KMS-11 (cell line): ENCODE measurements around the gene PILRA.
A peak's percentile ranks its signal among the peaks of the same experiment; 100 is the strongest.
"Not testable (repeated sequence)": the region's sequence is repeated elsewhere in the genome, so short reads cannot be mapped to it uniquely, and the experiment has no call there.

Experiments
- H2AFZ ChIP-seq: fragments of 200-600 bp; sonication (generic); 2 replicates; pipeline ENCODE4 v1.6.1; 2016; ENCODE audit warnings: antibody characterized with exemption, mixed run types, low read depth
- H3K27ac ChIP-seq: fragments of 200-600 bp; sonication (generic); 2 replicates; pipeline ENCODE4 v1.6.1; 2016; ENCODE audit warnings: mild to moderate bottlenecking, mixed run types
- H3K27me3 ChIP-seq: fragments of 200-600 bp; sonication (generic); 2 replicates; pipeline ENCODE4 v1.6.1; 2017; ENCODE audit warnings: mild to moderate bottlenecking, low read depth, mixed run types, moderate library complexity; ENCODE audit not compliant: insufficient read depth
- H3K36me3 ChIP-seq: fragments of 200-600 bp; sonication (generic); 2 replicates; pipeline ENCODE4 v1.6.1; 2017; ENCODE audit warnings: mild to moderate bottlenecking, mixed run types; ENCODE audit not compliant: insufficient read depth
- H3K4me1 ChIP-seq: fragments of 200-600 bp; sonication (generic); 2 replicates; pipeline ENCODE4 v1.6.1; 2016; ENCODE audit warnings: mild to moderate bottlenecking, low read depth, mixed run types; ENCODE audit not compliant: poor library complexity, severe bottlenecking
- H3K4me2 ChIP-seq: fragments of 200-600 bp; sonication (generic); 2 replicates; pipeline ENCODE4 v1.7.0; 2016; ENCODE audit warnings: mild to moderate bottlenecking, mixed run types
- H3K4me3 ChIP-seq: fragments of 200-600 bp; sonication (generic); IDR thresholded peaks from 2 replicates; pipeline ENCODE4 v1.6.1; 2017; ENCODE audit warnings: low read depth, low read length, mixed read lengths; ENCODE audit not compliant: insufficient read depth
- H3K79me2 ChIP-seq: fragments of 200-600 bp; sonication (generic); 2 replicates; pipeline ENCODE4 v1.6.1; 2016; ENCODE audit warnings: low read depth, mixed run types; ENCODE audit not compliant: insufficient read depth
- H3K9ac ChIP-seq: fragments of 200-600 bp; sonication (generic); 2 replicates; pipeline ENCODE4 v1.6.1; 2016; ENCODE audit warnings: mild to moderate bottlenecking, mixed run types
- H4K20me1 ChIP-seq: fragments of 200-600 bp; sonication (generic); 2 replicates; pipeline ENCODE4 v1.6.1; 2016; ENCODE audit warnings: mild to moderate bottlenecking, mixed run types; ENCODE audit not compliant: insufficient read depth
- CTCF ChIP-seq: fragments of 200-600 bp; sonication (generic); conservative IDR thresholded peaks from 2 replicates; pipeline ENCODE4 v1.6.1; 2017; ENCODE audit warnings: low read depth, mild to moderate bottlenecking, antibody characterized with exemption, low read length, moderate library complexity, mixed read lengths

PILRA gene

DNA sequence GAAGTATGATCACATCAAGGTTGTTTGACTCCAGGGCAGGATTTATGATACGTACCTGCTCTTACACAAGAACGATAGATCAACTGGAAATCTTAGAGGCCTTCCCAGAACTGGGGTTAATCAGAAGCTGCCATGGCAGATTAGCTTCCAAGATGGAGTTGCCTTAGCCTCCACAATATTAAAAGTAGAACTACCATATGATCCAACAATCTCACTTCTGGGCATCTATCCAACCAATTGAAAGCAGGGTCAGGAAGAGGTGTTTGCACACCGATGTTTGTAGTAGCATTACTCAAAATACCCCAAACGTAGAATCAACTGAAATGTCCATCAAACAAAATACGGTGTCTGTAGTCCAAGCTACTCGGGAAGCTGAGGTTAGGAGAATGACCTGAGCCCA is 8.8 kb upstream of the PILRA start:
- Histone ChIP-seq H3K27ac (peak overlapping the region; percentile 95; the same call in 1 of the 2 replicates), H3K27me3 (no peaks in the 10 kb centered on the region), H3K4me1 (peaks cover 36% of the 10 kb centered on the region), H3K9ac (no peak overlapping the region), H2AFZ (no peak overlapping the region), H3K4me2 (no peak overlapping the region), H3K4me3 (no peak overlapping the region), H3K79me2 (no peaks in the 10 kb centered on the region), H3K36me3 (no peaks in the 10 kb centered on the region; the same call in 1 of the 2 replicates), H4K20me1 (no peaks in the 10 kb centered on the region)
- TF ChIP-seq CTCF, result no peak

DNA sequence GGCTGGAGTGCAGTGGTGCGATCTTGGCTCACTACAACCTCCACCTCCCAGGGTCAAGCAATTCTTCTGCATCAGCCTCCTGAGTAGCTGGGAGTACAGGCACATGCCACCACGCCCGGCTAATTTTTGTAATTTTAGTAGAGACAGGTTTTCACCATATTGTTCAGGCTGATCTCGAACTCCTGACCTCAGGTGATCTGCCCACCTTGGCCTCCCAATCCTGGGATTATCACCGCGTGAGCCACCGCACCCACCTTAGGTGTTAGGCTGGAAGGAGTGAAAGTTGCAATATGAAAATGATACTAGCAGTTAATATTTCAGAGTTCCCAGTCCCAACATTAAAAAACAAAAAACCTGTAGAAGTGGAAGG is 7.3 kb upstream of the PILRA start:
- Histone ChIP-seq H2AFZ (0 out of 2 replicates have a peak overlapping the region, but pooled peaks have one; percentile 11), H3K4me1 (peaks cover 36% of the 10 kb centered on the region), H3K9ac (peak overlapping the region; percentile 81), H3K27ac (peak overlapping the region; percentile 95), H3K4me2 (peak overlapping the region; percentile 88)
- not testable (repeated sequence) for H3K4me3 ChIP-seq, H3K36me3 ChIP-seq, H3K27me3 ChIP-seq, H4K20me1 ChIP-seq, H3K79me2 ChIP-seq

GRCh38 chr7:100366411-100367250 is 6.7 kb upstream of the PILRA start:
- Histone ChIP-seq H4K20me1 (no peaks in the 10 kb centered on the region), H3K4me3 (no peak overlapping the region), H3K27ac (peak overlapping the region; percentile 95), H3K27me3 (no peaks in the 10 kb centered on the region), H2AFZ (no peak overlapping the region), H3K36me3 (no peaks in the 10 kb centered on the region), H3K4me2 (peak overlapping the region; percentile 88), H3K4me1 (peaks cover 36% of the 10 kb centered on the region), H3K79me2 (no peaks in the 10 kb centered on the region), H3K9ac (peak overlapping the region; percentile 81; the same call in 1 of the 2 replicates)
- TF ChIP-seq CTCF, result no peak

DNA sequence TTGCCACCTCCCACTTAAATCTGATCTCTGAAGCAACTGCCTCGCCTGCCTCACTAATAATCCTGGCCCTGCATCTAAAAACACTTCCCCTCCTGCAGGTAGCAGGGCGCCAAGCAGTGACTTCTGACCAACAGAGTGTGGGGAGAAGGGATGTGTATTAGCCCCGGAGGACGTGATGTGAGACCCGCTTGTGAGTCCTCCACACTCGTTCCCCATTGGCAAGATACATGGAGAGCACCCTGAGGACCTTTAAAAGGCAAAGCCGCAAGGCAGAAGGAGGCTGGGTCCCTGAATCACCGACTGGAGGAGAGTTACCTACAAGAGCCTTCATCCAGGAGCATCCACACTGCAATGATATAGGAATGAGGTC is 6.1 kb upstream of the PILRA start:
- no peaks in the 10 kb centered on the region for H3K36me3 ChIP-seq
- H3K27me3 ChIP-seq, result no peaks in the 10 kb centered on the region
- no peaks in the 10 kb centered on the region for H3K79me2 ChIP-seq
- no peak overlapping the region for H3K27ac ChIP-seq
- H3K4me1 ChIP-seq, result peaks cover 36% of the 10 kb centered on the region
- H3K4me2 ChIP-seq, result no peak overlapping the region
- H2AFZ ChIP-seq, result no peak overlapping the region
- TF ChIP-seq CTCF, result no peak
- no peaks in the 10 kb centered on the region for H4K20me1 ChIP-seq
- H3K9ac ChIP-seq, result no peak overlapping the region
- H3K4me3 ChIP-seq, result no peak overlapping the region
